ENCODE measurements around the gene CRACDL. TPM values are rescaled to one million over a fixed set of nuclear protein-coding genes. Genes with fewer than 3 reads are reported as not detected.

CRACDL gene
- total RNA-seq, 1 experiment from 2014 or later, result 2.4 TPM

- H3K4me3 ChIP-seq (ENCODE audit: low read depth in 2 of 2, low read length in 2 of 2), result no peak overlapping the region
- ChIA-PET CTCF (no interaction called here), POLR2A (no interaction called here)
- no peaks in the 10 kb centered on the region for H3K4me1 ChIP-seq (ENCODE audit: control insufficient read depth, insufficient read depth, low read length)
- BruUV-seq (replicated peaks), result no TSS peak
- in situ Hi-C loops (cut with HindIII; ENCODE audit: low pct_unique_long_range_greater_than_20kb, low sequenced_read_pairs) (no loop called here), intact Hi-C loops (cut with micrococcal nuclease; ENCODE audit: unreplicated experiment) (no loop called here)
- H3K9me3 ChIP-seq (ENCODE audit: control insufficient read depth, insufficient read depth, low read depth, low read length), result no peaks in the 10 kb centered on the region
- no peaks in the 10 kb centered on the region for H3K36me3 ChIP-seq (ENCODE audit: control insufficient read depth, insufficient read depth, low read length)
- no peak for TF ChIP-seq TCF7L2 (IDR thresholded peaks at IDR 0.05; ENCODE audit: low read depth, low read length)
- no peak for TF ChIP-seq REST (IDR thresholded peaks at IDR 0.05; ENCODE audit: insufficient read depth in 1 of 2, low read depth in 2 of 2, low read length in 1 of 2)
- TF ChIP-seq SIN3A (IDR thresholded peaks at IDR 0.05; ENCODE audit: borderline replicate concordance, insufficient read depth, low read depth, low read length), result no peak
- TF ChIP-seq POLR2AphosphoS5 (IDR thresholded peaks at IDR 0.05; ENCODE audit: low read depth, low read length), result no peak
- TF ChIP-seq CTCF (IDR thresholded peaks at IDR 0.05), result no peak
- H3K27ac ChIP-seq (ENCODE audit: low read length), result no peak overlapping the region
- DNase-seq (ENCODE audit: low read depth, low spot score) (no peak), ATAC-seq (no peak)
- H3K27me3 ChIP-seq (ENCODE audit: control insufficient read depth, insufficient read depth, low read length), result peaks cover 4% of the 10 kb centered on the region; the same call in 1 of the 2 replicates
Observed at GRCh38 chr2:98849113-98849512, 86.9 kb downstream of the CRACDL start.

GRCh38 chr2:98847853-98848252 is 88.2 kb downstream of the CRACDL start:
- intact Hi-C loops (cut with micrococcal nuclease; ENCODE audit: unreplicated experiment), result no loop called here
- no peaks in the 10 kb centered on the region for H3K36me3 ChIP-seq (ENCODE audit: control insufficient read depth, insufficient read depth, low read length)
- BruUV-seq (replicated peaks), result no TSS peak
- in situ Hi-C loops (cut with HindIII; ENCODE audit: low pct_unique_long_range_greater_than_20kb, low sequenced_read_pairs), result no loop called here
- H3K9me3 ChIP-seq (ENCODE audit: control insufficient read depth, insufficient read depth, low read depth, low read length), result no peaks in the 10 kb centered on the region
- CTCF ChIA-PET, result interaction anchor here (0.7 kb wide), 1 partner anchor 78 kb away, joined by 5 read pairs; no protein-coding TSS in a partner anchor
- H3K4me1 ChIP-seq (ENCODE audit: control insufficient read depth, insufficient read depth, low read length), result no peaks in the 10 kb centered on the region
- TF ChIP-seq CTCF (IDR thresholded peaks at IDR 0.05) (no peak), REST (IDR thresholded peaks at IDR 0.05; ENCODE audit: insufficient read depth in 1 of 2, low read depth in 2 of 2, low read length in 1 of 2) (no peak), TCF7L2 (IDR thresholded peaks at IDR 0.05; ENCODE audit: low read depth, low read length) (no peak), SIN3A (IDR thresholded peaks at IDR 0.05; ENCODE audit: borderline replicate concordance, insufficient read depth, low read depth, low read length) (no peak), POLR2AphosphoS5 (IDR thresholded peaks at IDR 0.05; ENCODE audit: low read depth, low read length) (no peak)
- ATAC-seq, result no peak
- peaks cover 4% of the 10 kb centered on the region; the same call in 1 of the 2 replicates for H3K27me3 ChIP-seq (ENCODE audit: control insufficient read depth, insufficient read depth, low read length)
- POLR2A ChIA-PET, result no interaction called here
- no peak for DNase-seq (ENCODE audit: low read depth, low spot score)
- H3K27ac ChIP-seq (ENCODE audit: low read length), result no peak overlapping the region
- H3K4me3 ChIP-seq (ENCODE audit: low read depth in 2 of 2, low read length in 2 of 2), result no peak overlapping the region

Data from Panc1 (cell line).